ENCODE measurements around the gene YIF1A. TPM values are rescaled to one million over a fixed set of nuclear protein-coding genes. Genes with fewer than 3 reads are reported as not detected.

Gene YIF1A
- total RNA-seq (100 to 1,000 TPM in 1 of 2 donors, 10 to 100 TPM in 1; 93.0 to 115 TPM), polyA plus RNA-seq (100 to 1,000 TPM; 118 to 136 TPM)

DNA sequence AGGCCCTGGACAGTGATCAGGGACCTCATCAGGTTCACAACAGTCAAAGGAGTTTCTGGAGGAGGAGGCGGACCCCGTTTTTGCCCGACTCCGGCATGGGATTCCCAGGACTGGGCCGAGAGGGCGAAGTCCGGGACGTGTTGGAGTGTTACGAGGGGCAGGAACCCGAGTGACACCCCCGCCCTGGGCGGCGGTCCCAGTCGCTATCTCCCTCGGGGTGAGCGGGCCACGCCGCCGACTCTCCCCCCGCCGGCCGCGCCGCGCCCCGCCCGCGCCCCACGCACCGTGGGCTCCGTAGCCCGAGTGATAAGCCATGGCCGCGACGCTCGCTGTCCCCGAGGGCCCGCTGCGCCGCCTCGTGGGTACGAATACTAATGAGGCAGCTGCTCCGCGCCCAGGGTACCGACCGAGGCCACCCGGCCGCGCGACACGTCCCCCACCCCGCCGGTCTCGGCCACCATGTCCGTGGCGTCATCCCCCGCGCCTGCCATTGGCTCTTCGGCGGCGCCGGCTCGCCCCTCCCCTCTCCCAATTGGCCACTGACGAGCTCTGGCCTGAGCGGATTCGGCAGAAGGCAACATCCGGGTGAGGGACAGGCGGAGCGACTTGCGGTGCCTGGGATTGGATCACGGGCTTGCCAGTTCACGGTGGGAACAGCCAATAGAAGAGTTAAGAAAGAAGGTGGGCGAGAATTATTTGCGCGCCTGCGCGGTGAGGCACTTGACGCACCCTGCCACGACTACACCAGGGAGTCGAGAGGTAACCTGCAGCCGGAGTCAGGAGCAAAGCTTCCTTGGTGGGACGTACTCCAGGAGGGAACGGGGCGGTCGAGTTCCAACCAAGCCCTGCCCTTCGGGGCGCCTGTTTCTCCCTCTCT is at the start of gene YIF1A:
Gene YIF1A (minus strand): TSS at position 473 of the 877 bp plus-strand sequence. CDS start 158 bp downstream, at position 315.
- peak; percentile 96 for DNase-seq (ENCODE audit: low spot score)
- H3K9ac ChIP-seq (ENCODE audit: low read depth in 1 of 2, low read length in 2 of 2) = peak within 1 kb of the TSS; percentile 78 to 82
- under 1% methylated on average over 87 of the region's 87 CpGs for WGBS
- TF ChIP-seq RAD21 (IDR thresholded peaks at IDR 0.05) (no peak), HNF4A (conservative IDR thresholded peaks at IDR 0.05) (peak; percentile 66 to 73), MAX (IDR thresholded peaks at IDR 0.05) (no peak), GABPA (IDR thresholded peaks at IDR 0.05 in 1 of 2, conservative IDR thresholded peaks at IDR 0.05 in 1 of 2) (peak in 1 of 2 donors; percentile 90), NR2F2 (IDR thresholded peaks at IDR 0.05) (no peak), RXRA (IDR thresholded peaks at IDR 0.05) (peak in 1 of 2 donors; percentile 32), FOXA1 (IDR thresholded peaks at IDR 0.05) (no peak), FOXA2 (IDR thresholded peaks at IDR 0.05) (no peak), HNF4G (IDR thresholded peaks at IDR 0.05) (no peak), TAF1 (conservative IDR thresholded peaks at IDR 0.05) (no peak), SP1 (IDR thresholded peaks at IDR 0.05) (peak; percentile 93), JUND (IDR thresholded peaks at IDR 0.05) (peak in 1 of 2 donors; percentile 43), YY1 (IDR thresholded peaks at IDR 0.05) (peak; percentile 93), EGR1 (IDR thresholded peaks at IDR 0.05; ENCODE audit: low read depth in 2 of 2) (peak in 1 of 2 donors; percentile 25), CTCF (IDR thresholded peaks at IDR 0.05; ENCODE audit: low read depth, low read length, missing input control) (no peak), ATF3 (IDR thresholded peaks at IDR 0.05) (no peak), REST (IDR thresholded peaks at IDR 0.05) (no peak)
- TF ChIP-seq, protein P1, sequence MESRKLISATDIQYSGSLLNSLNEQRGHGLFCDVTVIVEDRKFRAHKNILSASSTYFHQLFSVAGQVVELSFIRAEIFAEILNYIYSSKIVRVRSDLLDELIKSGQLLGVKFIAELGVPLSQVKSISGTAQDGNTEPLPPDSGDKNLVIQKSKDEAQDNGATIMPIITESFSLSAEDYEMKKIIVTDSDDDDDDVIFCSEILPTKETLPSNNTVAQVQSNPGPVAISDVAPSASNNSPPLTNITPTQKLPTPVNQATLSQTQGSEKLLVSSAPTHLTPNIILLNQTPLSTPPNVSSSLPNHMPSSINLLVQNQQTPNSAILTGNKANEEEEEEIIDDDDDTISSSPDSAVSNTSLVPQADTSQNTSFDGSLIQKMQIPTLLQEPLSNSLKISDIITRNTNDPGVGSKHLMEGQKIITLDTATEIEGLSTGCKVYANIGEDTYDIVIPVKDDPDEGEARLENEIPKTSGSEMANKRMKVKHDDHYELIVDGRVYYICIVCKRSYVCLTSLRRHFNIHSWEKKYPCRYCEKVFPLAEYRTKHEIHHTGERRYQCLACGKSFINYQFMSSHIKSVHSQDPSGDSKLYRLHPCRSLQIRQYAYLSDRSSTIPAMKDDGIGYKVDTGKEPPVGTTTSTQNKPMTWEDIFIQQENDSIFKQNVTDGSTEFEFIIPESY (IDR thresholded peaks at IDR 0.05) = no peak
- H3K9me3 ChIP-seq (ENCODE audit: control insufficient read depth in 4 of 4, low read length in 3 of 4) = no peaks in the 10 kb centered on the region
- H3K27ac ChIP-seq (ENCODE audit: low read depth in 1 of 2, low read length in 2 of 2) = peak within 1 kb of the TSS; percentile 96
- H3K27me3 ChIP-seq (ENCODE audit: control insufficient read depth in 4 of 4, insufficient read depth in 4 of 4, low read length in 3 of 4) = peaks cover 0 to 5% (median 0%) of the 10 kb centered on the region in 4 donors
- H3K4me1 ChIP-seq (ENCODE audit: control insufficient read depth in 4 of 4, insufficient read depth in 4 of 4, low read length in 3 of 4) = peaks cover 19 to 49% (median 39%) of the 10 kb centered on the region in 4 donors
- peak within 1 kb of the TSS; percentile 79 to 88 (median 81) for H3K4me3 ChIP-seq (ENCODE audit: low read depth in 1 of 3, low read length in 3 of 3)
- H3K36me3 ChIP-seq (ENCODE audit: control insufficient read depth in 4 of 4, insufficient read depth in 3 of 4, low read depth in 1 of 4, low read length in 3 of 4) = peaks cover 0 to 5% (median 4%) of the 10 kb centered on the region in 4 donors
